ENCODE results near the gene KDM2A. TPM values are rescaled to one million over a fixed set of nuclear protein-coding genes. Genes with fewer than 3 reads are reported as not detected.

Gene KDM2A
- polyA plus RNA-seq (2012; ENCODE audit: low read depth, missing spikeins) = 42.6 TPM

- DNase-seq (ENCODE audit: insufficient read length, low spot score) (peak; percentile 97), FAIRE-seq (peak; percentile 100)
- no peak for TF ChIP-seq SPI1 (IDR thresholded peaks at IDR 0.05; ENCODE audit: low read depth, low read length)
- TF ChIP-seq TAF1 (IDR thresholded peaks at IDR 0.05; ENCODE audit: low read depth, low read length) = peak; percentile 86; the same call in 1 of the 2 replicates
- peak; percentile 60; the same call in 1 of the 2 replicates for TF ChIP-seq POLR2A (IDR thresholded peaks at IDR 0.05; ENCODE audit: low read depth, low read length)
- no peak for TF ChIP-seq POLR2AphosphoS5 (IDR thresholded peaks at IDR 0.05; ENCODE audit: low read depth, low read length)
Observed at GRCh38 chr11:67118801-67119584, at the start of gene KDM2A. TSS of gene KDM2A (plus strand) at chr11:67119263. CDS start at chr11:67121317, 2,054 bp downstream.

GRCh38 chr11:67071420-67072284, 47.4 kb upstream of the KDM2A start:
- FAIRE-seq (peak; percentile 51), DNase-seq (ENCODE audit: insufficient read length, low spot score) (peak; percentile 94)
- TF ChIP-seq POU2F2 (IDR thresholded peaks at IDR 0.05; ENCODE audit: low read depth, low read length) (no peak), POLR2AphosphoS5 (IDR thresholded peaks at IDR 0.05; ENCODE audit: low read depth, low read length) (no peak), POLR2A (IDR thresholded peaks at IDR 0.05; ENCODE audit: low read depth, low read length) (no peak), PAX5 (IDR thresholded peaks at IDR 0.05; ENCODE audit: insufficient read depth, low read length, severe bottlenecking) (no peak), SPI1 (IDR thresholded peaks at IDR 0.05; ENCODE audit: low read depth, low read length) (no peak), TAF1 (IDR thresholded peaks at IDR 0.05; ENCODE audit: low read depth, low read length) (no peak)

GRCh38 chr11:67072295-67072694, 46.8 kb upstream of the KDM2A start:
- DNase-seq (ENCODE audit: insufficient read length, low spot score) = no peak
- peak; percentile 54 for FAIRE-seq
- TF ChIP-seq TAF1 (IDR thresholded peaks at IDR 0.05; ENCODE audit: low read depth, low read length) (no peak), POU2F2 (IDR thresholded peaks at IDR 0.05; ENCODE audit: low read depth, low read length) (no peak), PAX5 (IDR thresholded peaks at IDR 0.05; ENCODE audit: insufficient read depth, low read length, severe bottlenecking) (no peak), POLR2A (IDR thresholded peaks at IDR 0.05; ENCODE audit: low read depth, low read length) (no peak), SPI1 (IDR thresholded peaks at IDR 0.05; ENCODE audit: low read depth, low read length) (no peak), POLR2AphosphoS5 (IDR thresholded peaks at IDR 0.05; ENCODE audit: low read depth, low read length) (no peak)

- FAIRE-seq (no peak), DNase-seq (ENCODE audit: insufficient read length, low spot score) (no peak)
- no peak for TF ChIP-seq PAX5 (IDR thresholded peaks at IDR 0.05; ENCODE audit: insufficient read depth, low read length, severe bottlenecking)
- no peak for TF ChIP-seq POLR2AphosphoS5 (IDR thresholded peaks at IDR 0.05; ENCODE audit: low read depth, low read length)
- no peak for TF ChIP-seq TAF1 (IDR thresholded peaks at IDR 0.05; ENCODE audit: low read depth, low read length)
- no peak for TF ChIP-seq POU2F2 (IDR thresholded peaks at IDR 0.05; ENCODE audit: low read depth, low read length)
- no peak for TF ChIP-seq SPI1 (IDR thresholded peaks at IDR 0.05; ENCODE audit: low read depth, low read length)
- no peak for TF ChIP-seq POLR2A (IDR thresholded peaks at IDR 0.05; ENCODE audit: low read depth, low read length)
Observed at GRCh38 chr11:67073908-67074307, 45.2 kb upstream of the KDM2A start.

GRCh38 chr11:67076202-67076601, 42.9 kb upstream of the KDM2A start:
- FAIRE-seq (no peak), DNase-seq (ENCODE audit: insufficient read length, low spot score) (no peak)
- TF ChIP-seq POLR2AphosphoS5 (IDR thresholded peaks at IDR 0.05; ENCODE audit: low read depth, low read length) (no peak), POLR2A (IDR thresholded peaks at IDR 0.05; ENCODE audit: low read depth, low read length) (no peak), SPI1 (IDR thresholded peaks at IDR 0.05; ENCODE audit: low read depth, low read length) (no peak), TAF1 (IDR thresholded peaks at IDR 0.05; ENCODE audit: low read depth, low read length) (no peak), POU2F2 (IDR thresholded peaks at IDR 0.05; ENCODE audit: low read depth, low read length) (no peak), PAX5 (IDR thresholded peaks at IDR 0.05; ENCODE audit: insufficient read depth, low read length, severe bottlenecking) (no peak)

GRCh38 chr11:67079065-67079705, 39.9 kb upstream of the KDM2A start:
- FAIRE-seq (no peak), DNase-seq (ENCODE audit: insufficient read length, low spot score) (no peak)
- TF ChIP-seq PAX5 (IDR thresholded peaks at IDR 0.05; ENCODE audit: insufficient read depth, low read length, severe bottlenecking) (no peak), TAF1 (IDR thresholded peaks at IDR 0.05; ENCODE audit: low read depth, low read length) (no peak), POLR2A (IDR thresholded peaks at IDR 0.05; ENCODE audit: low read depth, low read length) (no peak), POU2F2 (IDR thresholded peaks at IDR 0.05; ENCODE audit: low read depth, low read length) (no peak), SPI1 (IDR thresholded peaks at IDR 0.05; ENCODE audit: low read depth, low read length) (no peak), POLR2AphosphoS5 (IDR thresholded peaks at IDR 0.05; ENCODE audit: low read depth, low read length) (no peak)

- no peak for FAIRE-seq
- TF ChIP-seq SPI1 (IDR thresholded peaks at IDR 0.05; ENCODE audit: low read depth, low read length) (no peak), PAX5 (IDR thresholded peaks at IDR 0.05; ENCODE audit: insufficient read depth, low read length, severe bottlenecking) (no peak), POU2F2 (IDR thresholded peaks at IDR 0.05; ENCODE audit: low read depth, low read length) (no peak), POLR2AphosphoS5 (IDR thresholded peaks at IDR 0.05; ENCODE audit: low read depth, low read length) (no peak), POLR2A (IDR thresholded peaks at IDR 0.05; ENCODE audit: low read depth, low read length) (no peak), TAF1 (IDR thresholded peaks at IDR 0.05; ENCODE audit: low read depth, low read length) (no peak)
- DNase-seq (ENCODE audit: insufficient read length, low spot score) = no peak
Observed at GRCh38 chr11:67082071-67082791, 36.8 kb upstream of the KDM2A start.

GRCh38 chr11:67083786-67084366, 35.2 kb upstream of the KDM2A start:
- DNase-seq (ENCODE audit: insufficient read length, low spot score) (no peak), FAIRE-seq (no peak)

More at GRCh38 chr11:67083786-67084366, 35.2 kb upstream of the KDM2A start:
- TF ChIP-seq TAF1 (IDR thresholded peaks at IDR 0.05; ENCODE audit: low read depth, low read length) = no peak
- TF ChIP-seq SPI1 (IDR thresholded peaks at IDR 0.05; ENCODE audit: low read depth, low read length) = no peak
- TF ChIP-seq POLR2A (IDR thresholded peaks at IDR 0.05; ENCODE audit: low read depth, low read length) = no peak
- no peak for TF ChIP-seq PAX5 (IDR thresholded peaks at IDR 0.05; ENCODE audit: insufficient read depth, low read length, severe bottlenecking)
- no peak for TF ChIP-seq POU2F2 (IDR thresholded peaks at IDR 0.05; ENCODE audit: low read depth, low read length)
- no peak for TF ChIP-seq POLR2AphosphoS5 (IDR thresholded peaks at IDR 0.05; ENCODE audit: low read depth, low read length)
